ENCODE data around the gene ARHGEF40.
"Not testable (repeated sequence)": the region's sequence is repeated elsewhere in the genome, so short reads cannot be mapped to it uniquely, and the experiment has no call there.

ARHGEF40 gene

GRCh38 chr14:21040370-21040925 is 29.7 kb upstream of the ARHGEF40 start:
- DNase-seq, result no peak

- DNase-seq, result not testable (repeated sequence)
Observed at GRCh38 chr14:21040941-21041340, 29.2 kb upstream of the ARHGEF40 start.

GRCh38 chr14:21041676-21042433 is 28.2 kb upstream of the ARHGEF40 start, which contains the start of gene RNASE7:
Gene RNASE7 (plus strand): TSS chr14:21042362. CDS start chr14:21042993, 631 bp downstream.
- DNase-seq, result no peak

GRCh38 chr14:21042918-21043317 is 27.2 kb upstream of the ARHGEF40 start:
- no peak for DNase-seq

GRCh38 chr14:21043387-21043973 is 26.6 kb upstream of the ARHGEF40 start:
- no peak for DNase-seq

GRCh38 chr14:21043974-21044618 is 26.0 kb upstream of the ARHGEF40 start:
- DNase-seq, result no peak

GRCh38 chr14:21047378-21047781 is 22.7 kb upstream of the ARHGEF40 start:
- DNase-seq, result no peak

GRCh38 chr14:21048638-21049037 is 21.5 kb upstream of the ARHGEF40 start:
- no peak for DNase-seq

- no peak for DNase-seq
Observed at GRCh38 chr14:21049271-21049673, 20.8 kb upstream of the ARHGEF40 start.

GRCh38 chr14:21050597-21050996 is 19.5 kb upstream of the ARHGEF40 start:
- DNase-seq, result no peak

GRCh38 chr14:21053184-21054122 is 16.7 kb upstream of the ARHGEF40 start:
- DNase-seq, result no peak

GRCh38 chr14:21054123-21054767 is 15.9 kb upstream of the ARHGEF40 start:
- DNase-seq, result no peak

GRCh38 chr14:21054768-21055145 is 15.3 kb upstream of the ARHGEF40 start:
- no peak for DNase-seq

- DNase-seq, result no peak
Observed at GRCh38 chr14:21055432-21056117, 14.5 kb upstream of the ARHGEF40 start.

GRCh38 chr14:21056520-21057163 is 13.5 kb upstream of the ARHGEF40 start:
- no peak for DNase-seq

GRCh38 chr14:21057803-21058675 is 12.1 kb upstream of the ARHGEF40 start, which contains the start of gene RNASE8:
Gene RNASE8 (plus strand): TSS chr14:21057822. CDS start chr14:21057893, 71 bp downstream.
- DNase-seq, result no peak

GRCh38 chr14:21058903-21059302 is 11.2 kb upstream of the ARHGEF40 start:
- no peak for DNase-seq

- DNase-seq, result no peak
Observed at GRCh38 chr14:21059842-21060613, 10.1 kb upstream of the ARHGEF40 start.

Measured in NCI-H510A treated with DMSO at 0.1 percent for 48 hours (cell line).